HL-60/S4 treated with phorbol 12-myristate 13-acetate at 8.2 ng/mL for 4 days and 3 days (cell line): ENCODE results near the gene ELP2.

ENCODE experiments used
- in situ Hi-C: fragments of 300-500 bp; cut with MboI; formaldehyde crosslinking; loops from 2 replicates; pipeline ENCODE4 v1.15.0; 2022; ENCODE audit warnings: low sequenced_read_pairs

ELP2 gene

DNA sequence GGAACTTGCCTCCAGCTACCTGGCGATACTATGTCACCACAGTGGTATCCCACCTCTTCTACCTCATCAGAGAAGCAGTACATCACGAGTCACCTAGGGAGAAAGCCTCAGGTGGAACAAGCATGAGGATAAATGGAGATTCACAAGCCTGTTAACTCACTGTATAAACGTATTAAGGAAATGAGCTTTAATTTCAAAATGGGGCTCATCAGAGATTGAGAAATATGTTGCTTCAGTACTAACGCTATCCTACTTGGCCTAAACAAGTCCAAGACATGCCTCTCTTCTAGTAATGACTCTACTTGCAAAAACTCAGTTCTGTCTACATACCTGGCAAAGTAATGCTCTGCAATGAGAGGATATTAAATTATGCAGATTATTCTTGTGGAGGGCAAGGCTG, 4.9 kb upstream of the ELP2 start:
- in situ Hi-C loops, result no loop called here

DNA sequence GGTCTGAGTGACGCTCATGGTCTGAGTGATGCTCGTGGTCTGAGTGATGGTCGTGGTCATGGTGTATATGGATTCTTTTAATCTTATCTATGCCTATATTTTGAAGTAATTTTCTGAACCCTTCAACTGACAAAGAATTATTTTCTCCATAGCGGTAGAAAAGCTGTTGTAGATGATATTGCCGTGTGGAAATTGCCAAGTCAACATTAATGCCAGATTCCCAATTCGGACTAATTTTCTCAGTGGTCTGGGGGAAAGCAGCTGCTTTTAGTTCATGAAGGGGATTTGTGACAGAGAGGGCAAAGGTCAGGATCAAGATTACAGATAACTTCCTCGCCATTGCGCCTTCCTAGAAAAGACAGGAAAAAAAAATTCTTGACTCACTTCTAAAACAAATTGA, 3.0 kb upstream of the ELP2 start:
- in situ Hi-C loops, result no loop called here

- in situ Hi-C loops, result no loop called here
These were observed 1.7 kb upstream of the ELP2 start for GRCh38 chr18:36127836-36128529.

- in situ Hi-C loops, result no loop called here
These were observed 1.2 kb upstream of the ELP2 start for GRCh38 chr18:36128530-36128870.

GRCh38 chr18:36128907-36129299, 796 bp upstream of the ELP2 start:
- in situ Hi-C loops, result no loop called here

- in situ Hi-C loops, result no loop called here
These were observed 536 bp downstream of the ELP2 start for GRCh38 chr18:36130039-36130831.

DNA sequence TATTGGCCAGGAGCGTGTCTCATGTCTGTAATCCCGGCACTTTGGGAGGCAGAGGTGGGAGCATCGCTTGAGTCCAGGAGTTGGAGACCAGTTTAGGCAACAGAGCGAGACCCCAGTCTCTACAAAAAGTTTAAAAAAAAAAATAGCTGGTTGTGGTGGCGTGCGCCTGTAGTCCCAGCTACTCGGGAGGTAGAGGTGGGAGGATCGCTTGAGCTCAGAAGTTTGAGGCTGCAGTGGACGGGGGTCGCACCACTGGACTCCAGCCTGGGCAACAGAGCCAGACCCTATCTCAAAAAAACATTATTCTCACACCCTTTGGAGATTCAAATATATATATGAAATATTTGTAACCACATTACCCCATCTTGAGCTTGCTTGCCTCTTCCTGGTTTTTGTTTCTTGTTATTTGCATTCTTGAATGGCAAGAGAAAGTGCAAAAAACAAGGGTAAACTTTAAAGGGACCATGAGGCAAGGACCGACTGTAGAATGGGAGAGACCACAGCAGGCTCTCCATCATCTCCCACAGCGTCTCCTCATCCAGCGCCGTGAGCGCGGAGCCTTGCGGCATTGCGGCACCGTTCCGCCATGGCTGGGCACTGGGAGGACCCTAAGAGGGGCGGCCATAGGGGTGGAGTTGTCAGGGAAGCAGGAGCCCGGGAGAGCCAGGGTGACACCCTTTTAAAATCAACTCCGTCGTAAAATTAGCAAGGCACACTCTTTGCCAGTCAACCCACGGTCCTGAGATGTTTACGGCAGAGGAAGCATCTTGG, 1.4 kb downstream of the ELP2 start:
- in situ Hi-C loops, result no loop called here

DNA sequence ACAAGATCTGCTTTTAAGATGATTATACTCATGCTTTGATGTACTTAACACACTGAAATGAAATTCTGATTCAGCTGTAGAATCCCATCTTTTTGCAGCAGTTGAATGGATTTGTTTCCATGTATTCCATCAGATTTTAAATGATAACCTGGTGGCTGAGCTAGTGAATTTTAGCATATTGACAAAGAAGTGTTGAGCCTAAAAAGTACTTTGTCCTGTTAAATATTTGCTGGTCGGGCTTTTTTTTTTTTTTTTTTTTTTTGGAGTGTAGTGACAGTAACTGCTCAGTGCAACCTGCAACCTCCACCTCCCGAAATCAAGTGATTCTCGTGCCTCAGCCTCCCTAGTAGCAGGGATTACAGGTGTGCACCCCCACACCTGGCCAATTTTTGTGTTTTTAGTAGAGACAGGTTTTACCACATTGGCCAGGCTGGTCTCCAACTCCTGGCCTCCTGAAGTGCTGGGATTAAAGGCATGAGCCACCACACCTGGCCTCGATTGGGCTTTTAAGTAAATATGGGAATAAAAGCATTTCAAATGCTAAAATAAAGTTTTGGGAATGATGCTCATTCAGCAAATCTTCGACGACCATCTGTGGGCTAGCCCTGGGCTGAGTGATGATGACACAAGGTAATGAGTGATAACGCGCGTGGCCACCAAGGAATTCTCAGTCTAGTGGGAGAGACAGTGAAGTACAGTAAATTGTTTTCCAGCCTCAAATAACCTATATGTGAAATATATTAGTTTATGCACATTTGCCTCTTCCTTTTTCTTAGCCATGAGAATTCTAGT, 2.2 kb downstream of the ELP2 start:
- in situ Hi-C loops, result no loop called here

- in situ Hi-C loops, result no loop called here
These were observed 3.1 kb downstream of the ELP2 start for GRCh38 chr18:36132756-36133155.

- in situ Hi-C loops, result no loop called here
These were observed 5.6 kb downstream of the ELP2 start for GRCh38 chr18:36135264-36135663.

DNA sequence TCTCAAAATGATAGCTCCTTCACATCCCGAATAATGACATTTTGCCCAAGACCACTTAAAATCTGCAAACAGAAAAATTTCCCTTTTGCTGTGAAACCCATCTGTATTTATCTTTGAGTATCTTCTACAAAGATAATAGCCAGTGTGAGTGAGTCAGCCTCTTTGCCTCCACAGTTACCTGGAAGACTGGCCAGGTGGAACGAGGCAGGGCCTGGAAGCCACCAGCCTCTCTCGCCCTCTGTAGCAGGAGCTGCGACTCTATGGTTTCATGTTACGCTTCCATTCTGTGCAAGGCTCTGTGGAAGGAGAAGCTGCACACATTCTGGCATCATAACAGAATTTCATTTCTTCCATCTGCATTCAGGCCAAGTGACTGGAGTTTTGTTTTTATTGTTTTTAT, 9.5 kb downstream of the ELP2 start:
- in situ Hi-C loops, result no loop called here

DNA sequence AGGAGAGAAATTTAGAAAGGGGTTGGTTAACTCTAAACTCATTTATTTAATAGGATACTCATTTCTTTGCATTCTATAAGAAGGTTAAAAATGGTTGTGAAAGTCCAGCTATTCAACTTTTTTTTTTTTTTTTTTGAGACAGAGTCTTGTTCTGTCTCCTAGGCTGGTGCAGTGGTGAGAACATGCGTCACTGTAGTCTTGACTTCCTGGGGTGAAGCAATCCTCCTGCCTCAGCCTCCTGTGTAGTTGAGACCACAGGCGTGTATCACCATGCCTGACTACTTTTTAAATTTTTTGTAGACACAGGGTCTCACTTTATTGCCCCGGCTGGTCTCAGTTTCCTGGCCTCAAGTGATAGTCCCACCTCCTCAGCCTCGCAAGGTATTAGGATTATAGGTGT, 11.9 kb downstream of the ELP2 start:
- in situ Hi-C loops, result no loop called here

DNA sequence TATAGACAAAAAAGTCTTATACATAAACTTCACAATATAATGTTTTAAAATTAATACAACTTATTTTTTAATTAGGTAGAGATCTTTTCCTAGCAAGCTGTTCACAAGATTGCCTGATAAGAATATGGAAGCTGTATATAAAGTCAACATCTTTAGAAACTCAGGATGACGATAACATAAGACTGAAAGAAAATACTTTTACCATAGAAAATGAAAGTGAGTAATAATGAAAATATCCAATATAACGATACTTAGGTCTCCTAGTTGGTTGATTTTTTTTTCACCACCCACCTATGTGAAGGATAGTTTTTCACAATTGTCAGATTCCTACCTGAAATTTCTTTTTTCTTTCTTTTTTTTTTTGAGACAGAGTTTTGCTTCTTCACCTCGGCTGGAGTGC, 13.1 kb downstream of the ELP2 start:
- in situ Hi-C loops, result no loop called here

DNA sequence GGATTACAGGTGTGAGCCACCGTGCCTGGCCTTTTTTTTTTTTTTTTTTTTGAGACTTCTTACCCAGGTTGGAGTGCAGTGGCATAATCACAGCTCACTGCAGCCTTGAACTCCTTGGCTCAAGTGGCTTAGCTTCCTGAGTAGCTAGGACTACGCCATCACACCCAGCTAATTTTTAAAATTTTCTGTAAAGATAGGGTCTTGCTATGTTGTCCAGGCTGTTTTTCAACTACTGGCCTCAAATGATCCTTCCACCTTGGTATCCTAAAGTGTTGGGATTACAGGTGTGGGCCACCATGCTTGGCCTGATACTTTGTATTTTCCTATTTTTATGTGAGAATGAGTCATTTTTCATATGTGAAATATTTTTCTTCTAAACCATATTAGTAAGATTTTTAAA, 13.7 kb downstream of the ELP2 start:
- in situ Hi-C loops, result no loop called here

DNA sequence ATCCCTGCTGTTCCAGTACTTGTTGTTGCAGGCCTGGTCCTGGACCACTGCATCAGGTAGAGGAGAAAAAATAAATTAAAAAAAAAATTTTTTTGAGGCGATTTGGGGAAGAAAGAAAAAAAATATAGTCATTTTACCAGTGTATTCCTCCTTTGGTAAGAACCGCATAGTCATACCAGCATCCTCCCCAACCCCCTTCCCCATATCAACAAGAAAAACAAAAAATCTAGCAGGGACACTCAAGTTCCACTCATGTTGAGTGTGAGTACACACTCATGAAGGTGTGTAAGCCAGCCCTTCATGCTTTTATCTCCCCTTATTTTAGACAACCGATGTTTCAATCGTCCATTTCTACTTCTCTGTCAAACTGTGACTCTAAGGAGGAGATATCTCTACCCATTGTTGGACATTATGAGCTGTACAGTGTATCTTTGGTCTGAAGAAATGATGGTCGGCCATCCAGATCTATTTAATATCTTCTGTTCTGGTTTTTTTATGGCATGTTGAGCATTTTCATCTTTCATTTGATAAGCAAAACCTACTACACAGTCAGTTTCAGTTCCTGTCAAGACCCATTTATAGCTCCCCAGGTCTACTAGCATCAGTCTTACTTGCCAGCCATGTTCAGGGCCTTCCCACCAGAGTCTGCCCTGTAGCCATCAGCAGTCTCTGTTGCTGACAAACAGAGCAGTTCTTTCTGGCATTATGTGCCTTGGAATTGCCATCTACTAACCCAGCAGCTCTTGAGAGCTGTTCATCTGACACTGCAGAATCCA, 20.0 kb downstream of the ELP2 start:
- in situ Hi-C loops, result no loop called here

- in situ Hi-C loops, result no loop called here
These were observed 23.1 kb downstream of the ELP2 start for GRCh38 chr18:36152781-36153180.

DNA sequence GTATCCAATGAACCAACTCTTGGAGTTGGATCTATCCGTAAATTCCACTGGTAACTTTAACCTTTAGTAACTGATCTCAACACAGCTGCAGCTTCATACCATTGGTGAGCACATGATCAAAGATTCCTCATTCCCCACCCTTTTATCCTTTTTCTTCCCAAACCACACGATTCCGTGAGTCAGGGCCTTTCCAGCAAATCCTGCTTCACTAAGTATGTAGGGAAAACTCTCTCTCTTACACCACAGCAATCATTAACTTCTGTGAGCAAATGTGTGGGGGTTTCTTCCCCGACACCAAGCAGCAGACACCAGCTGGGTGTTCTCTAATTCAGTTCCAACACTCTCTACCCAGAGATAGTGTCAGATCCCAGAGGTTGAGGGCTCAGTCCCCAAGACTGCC, 23.5 kb downstream of the ELP2 start:
- in situ Hi-C loops, result no loop called here

- in situ Hi-C loops, result no loop called here
These were observed 24.1 kb downstream of the ELP2 start for GRCh38 chr18:36153771-36154170.

DNA sequence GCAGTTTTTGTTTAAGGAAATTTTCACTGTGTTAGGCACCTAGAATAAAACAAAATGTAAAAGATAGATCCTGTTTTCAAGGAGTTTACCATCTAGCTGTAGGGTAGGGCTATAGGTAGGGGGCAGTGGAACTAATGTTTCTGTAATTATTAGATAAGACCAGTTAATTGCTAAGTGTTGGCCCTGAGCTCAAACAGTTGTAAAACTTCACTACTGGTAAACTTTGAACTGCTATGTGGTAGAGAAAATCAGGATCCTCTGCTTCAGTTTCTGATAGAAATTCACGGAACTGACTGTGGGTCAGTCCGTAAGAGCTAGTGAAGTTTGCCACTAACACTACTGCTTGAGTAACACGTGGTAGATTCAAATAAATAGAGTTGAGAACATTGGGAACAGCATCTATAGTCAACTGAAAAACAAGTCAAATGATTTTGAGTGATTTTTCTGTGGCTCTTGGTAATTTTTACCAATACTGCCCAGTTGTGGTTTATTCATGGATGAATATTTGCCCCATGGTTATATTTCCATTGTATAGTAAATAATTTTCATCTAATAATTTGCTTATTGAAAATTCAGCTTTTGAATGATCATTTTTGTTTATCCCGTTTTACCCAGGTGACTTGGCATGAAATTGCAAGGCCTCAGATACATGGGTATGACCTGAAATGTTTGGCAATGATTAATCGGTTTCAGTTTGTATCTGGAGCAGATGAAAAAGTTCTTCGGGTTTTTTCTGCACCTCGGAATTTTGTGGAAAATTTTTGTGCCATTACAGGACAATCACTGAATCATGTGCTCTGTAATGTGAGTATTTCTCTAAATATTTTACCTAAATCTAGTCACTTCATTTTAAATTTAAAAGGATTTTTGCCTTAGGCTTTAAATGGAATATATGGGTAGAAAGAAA, 26.4 kb downstream of the ELP2 start:
- in situ Hi-C loops, result no loop called here
